RCC 7860 (cell line): ENCODE results near the gene TGM1.
"Not testable (repeated sequence)": the region's sequence is repeated elsewhere in the genome, so short reads cannot be mapped to it uniquely, and the experiment has no call there.

Source experiments
- DNase-seq: peaks from one replicate; pipeline ENCODE4 v3.0.0-alpha.2; 2015; ENCODE audit warnings: low spot score
- FAIRE-seq: peaks from 2 replicates; lab custom pipeline; 2012; peaks lifted over from hg19 to GRCh38; lab: Jason Lieb, UNC

The TGM1 gene

DNA sequence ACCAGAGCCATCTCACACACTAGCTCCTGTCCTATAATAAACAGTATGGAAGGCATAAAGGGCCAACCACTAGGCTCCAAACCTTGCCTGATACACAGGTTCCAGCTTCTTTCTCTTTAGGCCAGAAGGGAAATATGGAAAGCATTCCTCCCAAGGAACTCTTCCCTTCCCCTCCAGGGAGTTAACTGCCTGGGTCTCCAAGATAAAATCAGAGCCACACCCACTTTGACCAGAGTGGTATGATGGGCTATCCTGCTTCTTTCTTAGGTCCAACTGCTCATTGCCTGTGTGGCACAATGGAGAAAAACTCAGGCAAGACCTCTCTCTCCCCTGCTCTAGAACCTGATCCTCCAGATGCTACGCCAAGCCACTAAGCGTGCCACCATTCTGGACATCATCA lies 55.4 kb downstream of the TGM1 start:
- DNase-seq = no peak
- no peak for FAIRE-seq

- FAIRE-seq = no peak
- no peak for DNase-seq
Observed at GRCh38 chr14:24207104-24207551, 55.8 kb downstream of the TGM1 start.

DNA sequence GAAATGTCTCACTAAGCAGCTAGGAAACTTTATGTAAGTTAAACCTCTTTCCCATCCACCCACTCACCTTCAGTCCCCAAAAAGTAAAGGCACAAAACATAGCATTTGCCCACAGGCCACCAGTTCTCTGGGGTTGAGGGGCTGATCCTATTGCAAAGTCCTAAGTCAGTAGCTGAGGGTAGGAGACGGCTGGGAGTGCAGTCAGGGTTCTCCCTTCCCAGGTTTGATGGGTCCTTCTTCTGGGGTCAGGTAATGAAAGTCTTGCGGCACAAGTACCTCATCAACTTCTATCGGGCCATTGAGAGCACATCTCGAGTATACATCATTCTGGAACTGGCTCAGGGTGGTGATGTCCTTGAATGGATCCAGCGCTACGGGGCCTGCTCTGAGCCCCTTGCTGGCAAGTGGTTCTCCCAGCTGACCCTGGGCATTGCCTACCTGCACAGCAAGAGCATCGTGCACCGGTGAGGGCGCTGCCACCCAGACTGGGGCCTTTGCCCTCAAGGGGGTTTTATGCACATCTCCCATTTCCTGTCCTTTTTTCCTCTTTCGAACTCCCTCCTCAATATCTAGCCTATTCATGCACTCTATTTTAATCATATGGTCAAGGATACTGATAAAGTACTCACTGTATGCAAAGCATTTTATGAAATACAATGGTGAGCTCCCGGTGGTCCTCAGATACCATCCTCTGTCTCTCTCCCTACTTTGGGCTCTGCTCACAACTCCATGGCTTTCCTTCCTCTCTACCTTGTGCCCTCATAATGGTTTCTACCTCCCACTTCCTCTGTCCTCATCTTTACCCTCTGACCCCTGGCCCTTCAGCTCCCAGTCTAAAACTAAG lies 56.5 kb downstream of the TGM1 start:
- DNase-seq (no peak), FAIRE-seq (no peak)

DNA sequence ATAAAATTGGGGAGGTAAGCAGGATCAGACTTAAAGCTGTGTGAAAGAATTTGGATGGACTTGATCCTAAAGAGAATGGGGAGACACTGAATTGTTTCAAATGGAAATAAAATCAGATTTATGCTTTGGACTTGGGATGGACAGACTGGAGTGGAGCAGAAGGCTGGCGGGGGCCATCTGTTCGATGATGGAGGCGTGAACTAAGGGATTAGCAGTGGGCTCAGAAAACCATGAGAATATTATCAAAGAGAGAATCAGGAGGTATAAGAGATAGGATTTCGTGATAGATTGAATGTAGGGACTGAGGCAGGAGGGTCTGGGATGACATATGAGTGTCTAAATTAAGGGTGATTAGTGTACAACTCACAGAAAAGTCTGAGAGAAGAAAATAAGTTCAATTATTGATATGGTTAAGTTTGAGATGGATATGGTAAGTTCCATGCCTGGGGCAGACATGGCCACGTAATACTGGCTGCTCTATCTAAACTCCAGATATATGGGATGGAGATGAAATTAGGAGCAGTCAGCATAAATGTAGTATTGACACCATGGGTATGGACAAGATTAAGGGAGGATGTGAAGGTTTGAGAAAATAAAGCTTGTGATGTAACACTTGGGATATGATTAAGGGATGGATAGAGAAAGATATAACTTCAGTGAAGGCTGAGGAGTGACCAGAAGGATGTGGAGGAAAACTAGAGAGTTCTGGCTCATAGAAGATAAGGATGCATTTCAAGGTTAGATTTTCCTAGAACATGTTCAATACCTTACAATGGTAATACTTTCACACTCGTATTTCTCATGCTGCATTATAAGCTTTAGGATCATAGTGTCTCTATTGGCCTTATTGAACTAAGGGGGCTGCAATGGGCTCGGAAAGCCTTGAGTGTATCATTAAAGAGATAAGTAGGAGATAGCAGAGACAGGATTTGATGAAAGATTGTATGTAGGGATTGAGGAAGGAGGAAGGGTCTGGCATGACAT lies 58.5 kb downstream of the TGM1 start:
- DNase-seq (no peak), FAIRE-seq (no peak)

GRCh38 chr14:24203249-24203886 lies 59.6 kb downstream of the TGM1 start:
- FAIRE-seq, DNase-seq: not testable (repeated sequence)

- FAIRE-seq = not testable (repeated sequence)
Observed at GRCh38 chr14:24202538-24202937, 60.4 kb downstream of the TGM1 start.

More at GRCh38 chr14:24202538-24202937, 60.4 kb downstream of the TGM1 start:
- DNase-seq = not testable (repeated sequence)
